WI38 (cell line): Measurements from ENCODE around the gene RPL37A.

Source experiments
- H3K4me3 ChIP-seq: 2 replicates; pipeline ENCODE4 v1.5.1; 2011; ENCODE audit warnings: low read depth, mild to moderate bottlenecking, control low read depth, low read length
- TF ChIP-seq, protein P1 (sequence below): IDR thresholded peaks from 2 replicates; pipeline ENCODE4 v1.5.1; 2012; ENCODE audit warnings: low read depth, mild to moderate bottlenecking, control low read depth, low read length

RPL37A gene

DNA sequence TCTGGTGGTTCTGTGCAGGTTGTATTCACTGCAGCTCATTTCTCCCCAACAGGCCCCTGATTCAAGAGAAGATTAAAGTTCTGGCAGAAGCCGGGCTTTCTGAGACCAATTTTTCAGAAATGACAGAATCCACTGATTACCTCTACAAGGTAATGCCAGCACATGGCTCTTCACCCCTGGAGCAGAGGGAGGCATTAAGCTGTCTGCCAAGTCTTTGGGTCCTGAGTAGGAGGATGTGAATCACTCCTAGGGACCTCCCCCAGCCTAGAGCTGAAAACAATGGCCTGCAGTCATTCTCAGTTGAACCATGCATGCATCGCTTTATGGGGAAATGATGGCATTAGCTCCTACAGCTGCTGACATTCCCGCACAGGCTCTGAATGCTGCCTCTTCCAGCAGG lies 20.5 kb upstream of the RPL37A start:
- TF ChIP-seq, protein P1, sequence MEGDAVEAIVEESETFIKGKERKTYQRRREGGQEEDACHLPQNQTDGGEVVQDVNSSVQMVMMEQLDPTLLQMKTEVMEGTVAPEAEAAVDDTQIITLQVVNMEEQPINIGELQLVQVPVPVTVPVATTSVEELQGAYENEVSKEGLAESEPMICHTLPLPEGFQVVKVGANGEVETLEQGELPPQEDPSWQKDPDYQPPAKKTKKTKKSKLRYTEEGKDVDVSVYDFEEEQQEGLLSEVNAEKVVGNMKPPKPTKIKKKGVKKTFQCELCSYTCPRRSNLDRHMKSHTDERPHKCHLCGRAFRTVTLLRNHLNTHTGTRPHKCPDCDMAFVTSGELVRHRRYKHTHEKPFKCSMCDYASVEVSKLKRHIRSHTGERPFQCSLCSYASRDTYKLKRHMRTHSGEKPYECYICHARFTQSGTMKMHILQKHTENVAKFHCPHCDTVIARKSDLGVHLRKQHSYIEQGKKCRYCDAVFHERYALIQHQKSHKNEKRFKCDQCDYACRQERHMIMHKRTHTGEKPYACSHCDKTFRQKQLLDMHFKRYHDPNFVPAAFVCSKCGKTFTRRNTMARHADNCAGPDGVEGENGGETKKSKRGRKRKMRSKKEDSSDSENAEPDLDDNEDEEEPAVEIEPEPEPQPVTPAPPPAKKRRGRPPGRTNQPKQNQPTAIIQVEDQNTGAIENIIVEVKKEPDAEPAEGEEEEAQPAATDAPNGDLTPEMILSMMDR, result no peak
- H3K4me3 ChIP-seq, result no peak overlapping the region

DNA sequence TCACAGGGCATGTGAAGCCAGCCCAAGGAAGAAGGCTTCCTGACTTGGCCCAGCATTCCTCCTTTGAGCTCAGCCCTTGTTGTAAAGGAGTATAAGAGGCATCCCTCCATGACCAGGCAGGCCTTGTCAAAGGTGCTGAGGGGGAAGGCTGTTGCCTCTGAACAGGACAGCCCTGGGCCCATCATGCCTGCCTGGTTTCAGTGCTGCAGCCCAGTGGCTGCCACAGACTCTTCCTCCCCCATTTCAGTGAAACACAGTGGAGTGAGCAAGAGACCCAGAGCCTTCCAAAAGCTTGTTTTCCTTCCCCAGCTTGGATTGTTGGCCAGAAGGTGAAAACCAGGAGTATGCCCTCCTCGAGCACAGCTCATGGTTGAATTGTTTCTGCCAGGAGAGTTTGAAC lies 19.9 kb upstream of the RPL37A start:
- TF ChIP-seq, protein P1, result no peak

DNA sequence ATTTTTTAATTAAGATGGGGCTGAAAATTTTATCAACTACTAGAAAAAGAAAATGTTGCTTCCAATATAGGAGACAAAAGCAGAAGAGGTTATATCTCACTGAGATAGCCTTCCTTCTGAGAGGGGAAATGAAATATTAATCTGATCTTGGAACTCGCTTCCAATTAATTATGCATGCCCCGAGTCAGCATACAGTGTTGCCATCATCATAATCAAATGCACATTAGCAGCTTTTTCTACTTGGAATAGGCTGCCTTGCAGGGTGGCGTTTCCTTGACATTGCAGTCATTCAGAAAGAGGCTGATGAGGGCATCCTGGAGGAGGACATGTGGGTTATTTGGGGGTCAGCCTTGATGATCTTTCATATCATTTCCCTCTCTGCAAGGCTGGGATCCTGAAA lies 18.4 kb upstream of the RPL37A start:
- TF ChIP-seq, protein P1, result no peak
- no peak overlapping the region for H3K4me3 ChIP-seq

More for the DNA sequence above, 19.9 kb upstream of the RPL37A start:
- H3K4me3 ChIP-seq, result no peak overlapping the region

DNA sequence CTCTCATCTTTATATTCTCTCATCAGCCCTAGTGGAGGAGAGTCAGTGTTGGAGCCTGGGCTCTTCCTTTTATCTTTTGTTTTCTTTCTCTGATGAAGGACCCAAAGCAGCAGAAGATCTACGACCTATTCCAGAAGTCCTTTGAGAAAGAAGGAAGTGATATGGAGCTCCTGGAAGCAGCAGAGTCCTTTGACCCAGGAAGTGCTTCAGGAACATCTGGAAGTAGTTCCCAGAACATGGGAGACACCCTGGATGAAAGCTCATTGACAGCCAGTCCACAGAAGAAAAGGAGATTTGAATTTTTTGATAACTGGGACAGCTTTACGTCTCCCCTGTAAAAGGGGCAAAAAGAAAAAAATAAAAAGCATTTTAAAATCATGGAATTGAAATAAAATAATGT lies 16.0 kb upstream of the RPL37A start:
- H3K4me3 ChIP-seq, result no peak overlapping the region
- TF ChIP-seq, protein P1, result no peak

DNA sequence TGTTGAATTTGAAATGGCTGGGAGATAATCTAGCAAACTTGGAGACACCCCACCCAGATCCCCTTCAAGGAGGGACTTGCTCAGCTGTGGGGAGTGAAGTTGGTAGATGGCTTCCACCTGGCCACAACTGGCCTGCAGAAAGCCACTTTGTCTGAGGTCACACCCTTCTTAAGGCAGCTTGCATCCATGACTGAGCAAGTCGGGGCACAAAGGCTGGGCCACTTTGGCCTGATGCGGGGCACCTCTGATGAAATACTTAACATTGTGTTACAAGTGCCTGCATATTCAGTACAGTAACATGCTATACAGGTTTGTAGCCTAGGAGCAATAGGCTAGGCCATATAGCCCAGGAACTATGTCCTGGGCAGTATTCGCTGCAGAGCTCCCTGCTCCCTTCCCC lies 13.4 kb upstream of the RPL37A start:
- no peak overlapping the region for H3K4me3 ChIP-seq
- TF ChIP-seq, protein P1, result no peak

DNA sequence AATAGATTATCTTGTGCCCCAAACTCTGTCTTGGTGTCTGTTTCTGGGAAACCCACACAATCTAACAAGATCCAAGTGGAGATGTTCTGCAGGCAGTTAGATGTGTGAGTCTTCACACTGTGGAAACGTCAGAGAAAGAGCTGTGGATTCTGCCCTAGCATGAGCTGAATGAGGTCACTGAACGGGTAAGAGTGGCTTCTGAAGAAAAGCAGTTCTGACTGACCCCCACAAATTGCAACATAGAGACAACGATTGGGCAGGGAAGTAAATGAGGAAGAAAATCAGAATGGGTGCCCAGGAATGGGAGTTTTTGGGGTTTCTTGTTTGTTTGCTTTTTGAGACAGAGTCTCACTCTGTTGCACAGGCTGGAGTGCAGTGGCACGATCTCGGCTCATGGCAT lies 12.9 kb upstream of the RPL37A start:
- TF ChIP-seq, protein P1, result no peak

DNA sequence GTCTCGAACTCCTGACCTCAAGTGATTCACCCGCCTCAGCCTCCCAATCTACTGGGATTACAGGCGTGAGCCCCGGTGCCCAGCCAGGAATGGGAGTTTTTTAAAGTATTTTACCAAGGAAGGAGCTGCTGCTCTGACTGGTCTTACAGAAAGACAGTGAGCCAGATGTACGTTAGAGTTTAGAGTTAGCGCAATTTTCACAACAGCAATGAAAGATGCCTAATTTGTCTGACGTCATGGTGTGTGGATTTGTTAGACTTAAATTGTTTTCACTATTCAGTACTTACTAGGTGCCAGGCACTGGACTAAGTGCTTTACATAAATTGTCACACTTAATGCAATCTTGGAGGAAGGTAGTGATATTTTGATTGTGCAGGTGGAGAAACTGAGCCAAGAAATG lies 12.4 kb upstream of the RPL37A start:
- no peak overlapping the region for H3K4me3 ChIP-seq
- TF ChIP-seq, protein P1, result no peak

More for the DNA sequence above, 12.9 kb upstream of the RPL37A start:
- no peak overlapping the region for H3K4me3 ChIP-seq
